Thyroid gland (tissue), 4 donors: ENCODE data around the gene EXD3. TPM values are rescaled to one million over a fixed set of nuclear protein-coding genes. Genes with fewer than 3 reads are reported as not detected.

Experiments
- DNase-seq, 2 donors: peaks; one replicate each; pipeline ENCODE4 v3.0.0-alpha.2; 2019
- H3K27ac ChIP-seq, 3 donors: fragments of 200-600 bp; sonication (generic); 1 replicate in 2 of 3; 2 replicates in 1 of 3; pipeline ENCODE4 v1.5.1; 2016 to 2019; ENCODE audit warnings: mild to moderate bottlenecking in 1 of 3, moderate library complexity in 1 of 3
- H3K27me3 ChIP-seq: fragments of 200-600 bp; sonication (generic); one replicate; pipeline ENCODE4 v1.5.1; 2019
- H3K36me3 ChIP-seq, 2 donors: fragments of 200-600 bp; sonication (generic); one replicate each; pipeline ENCODE4 v1.5.1; 2016 to 2019
- H3K4me1 ChIP-seq, 2 donors: fragments of 200-600 bp; sonication (generic); one replicate each; pipeline ENCODE4 v1.5.1; 2017 to 2019
- H3K4me3 ChIP-seq, 3 donors: fragments of 200-600 bp; sonication (generic); replicated peaks in 1 of 3; 1 replicate in 2 of 3; 2 replicates in 1 of 3; pipeline ENCODE4 v1.5.1; 2016; ENCODE audit warnings: mild to moderate bottlenecking in 1 of 3
- H3K9me3 ChIP-seq: fragments of 200-600 bp; sonication (generic); one replicate; pipeline ENCODE4 v1.5.1; 2017
- POLR2A ChIP-seq, 2 donors: fragments of 450-650 bp; IDR thresholded peaks; one replicate each; pipeline ENCODE4 v1.6.1; 2017; ENCODE audit warnings: antibody characterized with exemption in 2 of 2, mild to moderate bottlenecking in 2 of 2, moderate library complexity in 1 of 2
- WGBS, 2 donors: methylation state at CpG; one replicate each; pipeline ENCODE4 v1.1.5; 2017; 5-methylcytosine and 5-hydroxymethylcytosine counted together
- intact Hi-C: fragments of 100-400 bp; cut with DNase I; formaldehyde crosslinking; loops from one replicate; pipeline ENCODE4 v1.15.1; 2023
- total RNA-seq, 4 donors: library from RNA; depleted of rRNA; stranded (reverse); fragments of >200 nt; gene quantifications; one replicate each; pipeline ENCODE4 v1.2.3, GENCODE V29; 2016
- TF ChIP-seq, protein P1 (sequence below), 6 experiments: fragments of 200-600 bp in 3 of 6; fragments of 450-650 bp in 3 of 6; sonication (generic) in 3 of 6; IDR thresholded peaks; one replicate each; pipeline ENCODE4 v1.5.1; 2016 to 2019; ENCODE audit warnings: antibody characterized with exemption in 6 of 6, mild to moderate bottlenecking in 2 of 6, inconsistent platforms in 1 of 6, moderate library complexity in 1 of 6

The EXD3 gene
- total RNA-seq, 4 donors from 2014 or later, result 13.0 to 32.0 (median 26.6) TPM

DNA sequence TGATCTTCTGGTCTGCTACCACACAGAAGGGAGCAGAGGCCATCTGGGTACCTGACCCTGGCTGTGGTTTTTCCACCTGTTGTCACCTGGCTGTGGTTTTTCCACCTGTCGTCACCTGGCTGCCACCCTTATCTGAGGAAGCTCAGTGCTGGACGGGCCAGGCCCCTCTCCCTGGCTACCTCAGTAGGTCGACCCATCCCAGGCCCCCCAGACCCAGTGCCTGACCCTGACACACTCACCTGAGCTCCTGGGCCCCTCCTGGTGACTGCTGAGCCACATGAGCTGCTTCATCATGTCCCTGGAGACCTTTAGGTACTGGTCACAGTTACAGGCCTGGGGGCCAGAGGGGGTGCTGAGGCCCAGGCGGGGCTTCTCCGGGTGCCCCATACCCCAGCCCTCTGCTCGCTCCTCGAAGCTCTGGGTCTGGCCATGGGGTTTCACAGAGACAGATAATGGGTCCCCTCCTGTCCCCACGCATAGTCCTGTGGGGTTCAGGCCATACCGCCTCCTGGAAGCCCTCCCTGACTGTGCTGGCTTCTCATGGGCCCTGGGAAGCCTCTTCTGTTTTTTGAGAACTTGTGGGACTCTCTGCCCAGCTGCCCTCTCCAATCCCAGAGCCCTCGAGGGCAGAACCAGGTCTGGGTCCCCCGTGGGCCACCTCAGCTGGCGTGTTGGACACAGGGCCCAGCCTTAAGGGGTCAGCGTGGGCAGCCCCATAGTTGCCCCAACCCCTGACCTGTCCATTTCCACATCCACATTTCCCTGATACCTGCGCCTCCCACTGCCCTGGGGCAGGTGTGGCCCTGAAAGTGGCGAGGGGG, 113.4 kb downstream of the EXD3 start:
- Histone ChIP-seq H3K9me3 (no peaks in the 10 kb centered on the region), H3K4me1 (peaks cover 21 to 34% of the 10 kb centered on the region in 2 donors), H3K4me3 (no peak overlapping the region), H3K36me3 (no peaks in the 10 kb centered on the region), H3K27me3 (no peaks in the 10 kb centered on the region), H3K27ac (no peak overlapping the region)
- DNase-seq, result no peak
- TF ChIP-seq POLR2A (IDR thresholded peaks at IDR 0.05), result no peak
- TF ChIP-seq, protein P1, sequence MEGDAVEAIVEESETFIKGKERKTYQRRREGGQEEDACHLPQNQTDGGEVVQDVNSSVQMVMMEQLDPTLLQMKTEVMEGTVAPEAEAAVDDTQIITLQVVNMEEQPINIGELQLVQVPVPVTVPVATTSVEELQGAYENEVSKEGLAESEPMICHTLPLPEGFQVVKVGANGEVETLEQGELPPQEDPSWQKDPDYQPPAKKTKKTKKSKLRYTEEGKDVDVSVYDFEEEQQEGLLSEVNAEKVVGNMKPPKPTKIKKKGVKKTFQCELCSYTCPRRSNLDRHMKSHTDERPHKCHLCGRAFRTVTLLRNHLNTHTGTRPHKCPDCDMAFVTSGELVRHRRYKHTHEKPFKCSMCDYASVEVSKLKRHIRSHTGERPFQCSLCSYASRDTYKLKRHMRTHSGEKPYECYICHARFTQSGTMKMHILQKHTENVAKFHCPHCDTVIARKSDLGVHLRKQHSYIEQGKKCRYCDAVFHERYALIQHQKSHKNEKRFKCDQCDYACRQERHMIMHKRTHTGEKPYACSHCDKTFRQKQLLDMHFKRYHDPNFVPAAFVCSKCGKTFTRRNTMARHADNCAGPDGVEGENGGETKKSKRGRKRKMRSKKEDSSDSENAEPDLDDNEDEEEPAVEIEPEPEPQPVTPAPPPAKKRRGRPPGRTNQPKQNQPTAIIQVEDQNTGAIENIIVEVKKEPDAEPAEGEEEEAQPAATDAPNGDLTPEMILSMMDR (IDR thresholded peaks at IDR 0.05), result no peak
- intact Hi-C loops, result loop anchor here (5.0 kb wide), 1 partner anchor 88 kb away; no protein-coding TSS in a partner anchor
- 90 to 95% methylated on average over 8 to 9 of the region's 15 CpGs for WGBS, 2 donors

DNA sequence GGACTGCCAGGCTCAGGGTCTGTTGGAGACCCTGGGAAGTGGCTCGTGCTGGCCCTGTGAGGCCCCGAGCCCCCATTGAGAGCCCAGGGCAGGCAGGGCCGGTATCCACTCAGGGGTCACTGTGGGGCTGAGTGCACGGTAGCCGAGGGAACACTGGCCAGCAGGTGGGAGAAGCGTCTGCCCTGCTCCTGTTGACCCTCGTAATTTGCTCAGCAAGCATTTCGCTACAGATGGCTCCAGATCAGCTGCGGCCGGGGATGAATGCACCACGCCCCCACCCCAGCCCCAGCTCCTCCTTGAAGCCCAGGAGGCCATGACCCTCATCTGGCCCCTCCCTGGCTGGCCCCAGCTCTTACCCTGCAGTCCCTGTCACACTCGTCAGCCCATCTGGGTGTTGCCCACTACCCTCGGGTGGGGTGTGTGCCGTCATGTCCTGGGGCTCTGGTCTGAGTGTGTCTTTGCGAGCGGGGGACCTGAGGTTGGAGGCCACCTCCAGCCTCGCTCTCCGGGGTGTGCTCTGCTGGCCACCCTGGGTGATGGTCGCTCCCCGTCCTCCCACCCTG, 114.8 kb downstream of the EXD3 start:
- no peaks in the 10 kb centered on the region for H3K36me3 ChIP-seq
- no peaks in the 10 kb centered on the region for H3K27me3 ChIP-seq
- 68 to 86% methylated on average over 11 to 20 of the region's 20 CpGs for WGBS, 2 donors
- TF ChIP-seq, protein P1 (IDR thresholded peaks at IDR 0.05), result no peak
- TF ChIP-seq POLR2A (IDR thresholded peaks at IDR 0.05), result no peak
- intact Hi-C loops, result loop anchor here (5.0 kb wide), 1 partner anchor 89 kb away; no protein-coding TSS in a partner anchor
- H3K4me1 ChIP-seq, result peaks cover 21 to 39% of the 10 kb centered on the region in 2 donors
- H3K9me3 ChIP-seq, result no peaks in the 10 kb centered on the region
- H3K4me3 ChIP-seq, result no peak overlapping the region
- no peak overlapping the region for H3K27ac ChIP-seq
- DNase-seq, result no peak

DNA sequence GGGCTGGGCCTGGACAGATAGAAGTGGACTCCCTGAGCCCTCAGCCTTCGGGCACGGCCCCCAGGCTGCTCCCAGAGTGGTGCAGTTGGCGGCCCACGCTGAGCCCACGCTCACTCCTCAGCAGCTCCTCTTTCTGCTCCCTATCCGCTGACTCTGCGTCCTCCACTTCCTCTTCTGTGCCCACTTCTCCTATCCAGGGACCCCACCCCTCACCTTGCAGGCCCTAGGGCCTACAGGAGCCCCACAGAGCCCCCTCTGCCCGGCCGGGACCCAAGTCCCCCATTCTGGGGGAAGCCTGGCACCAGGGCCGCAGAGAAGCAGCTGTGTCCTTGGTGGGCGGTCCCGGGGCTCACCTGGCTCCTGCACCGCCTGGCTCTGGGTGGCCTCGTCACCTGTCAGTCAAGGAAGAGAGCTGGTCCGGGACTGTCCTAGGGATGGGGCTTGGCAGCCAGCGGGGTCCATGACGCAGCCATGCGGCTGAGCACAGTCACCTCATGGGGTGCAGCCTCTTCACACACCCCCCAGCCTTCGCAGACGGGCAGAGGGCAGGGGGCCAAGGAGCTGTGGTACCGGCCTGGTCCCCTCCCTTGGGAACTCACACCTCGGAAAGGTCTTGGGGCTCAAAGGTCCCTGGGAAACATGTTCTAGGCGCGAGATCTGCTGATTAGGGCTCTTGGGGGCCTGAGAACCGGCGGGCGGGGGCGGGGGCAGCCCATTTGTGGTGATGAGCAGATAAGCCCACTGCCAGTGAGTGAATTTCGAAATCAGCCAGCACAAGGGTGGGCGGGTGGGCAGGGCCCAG, 115.5 kb downstream of the EXD3 start:
- H3K4me1 ChIP-seq, result peaks cover 26 to 45% of the 10 kb centered on the region in 2 donors
- no peak overlapping the region for H3K27ac ChIP-seq
- intact Hi-C loops, result loop anchor here (5.0 kb wide), 1 partner anchor 90 kb away; no protein-coding TSS in a partner anchor
- 39 to 46% methylated on average over 15 to 23 of the region's 30 CpGs for WGBS, 2 donors
- H3K36me3 ChIP-seq, result no peaks in the 10 kb centered on the region
- peak in 1 of 2 donors; percentile 46 for DNase-seq
- TF ChIP-seq, protein P1 (IDR thresholded peaks at IDR 0.05), result no peak
- no peak for TF ChIP-seq POLR2A (IDR thresholded peaks at IDR 0.05)
- H3K9me3 ChIP-seq, result no peaks in the 10 kb centered on the region
- no peaks in the 10 kb centered on the region for H3K27me3 ChIP-seq
- H3K4me3 ChIP-seq, result no peak overlapping the region

DNA sequence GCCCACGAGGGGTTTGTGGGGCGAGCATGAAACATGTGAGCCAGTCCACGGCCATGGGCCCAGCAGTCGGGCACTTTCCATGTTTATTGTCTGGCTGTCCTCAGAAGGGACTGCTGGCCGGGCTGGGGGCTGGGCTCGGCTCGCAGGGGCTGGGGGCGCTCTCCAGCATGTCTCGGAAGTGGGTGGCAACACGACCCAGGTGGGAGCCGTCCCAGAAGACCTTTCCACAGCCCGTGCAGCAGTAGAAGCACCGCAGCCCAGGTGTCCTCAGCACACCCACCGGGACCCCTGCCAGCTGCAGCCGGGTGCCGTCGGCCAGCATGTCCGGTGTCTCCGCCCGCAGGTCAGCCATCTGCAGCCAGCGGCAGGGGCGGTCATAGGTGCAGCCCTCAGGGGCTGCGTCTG, 116.1 kb downstream of the EXD3 start:
- Histone ChIP-seq H3K27ac (peak overlapping the region in 2 of 3 donors; percentile 68 to 71), H3K4me1 (peaks cover 26 to 46% of the 10 kb centered on the region in 2 donors), H3K4me3 (no peak overlapping the region), H3K9me3 (no peaks in the 10 kb centered on the region), H3K27me3 (no peaks in the 10 kb centered on the region), H3K36me3 (no peaks in the 10 kb centered on the region)
- TF ChIP-seq POLR2A (IDR thresholded peaks at IDR 0.05), result no peak
- TF ChIP-seq, protein P1 (IDR thresholded peaks at IDR 0.05), result no peak
- 33 to 38% methylated on average over 2 to 11 of the region's 23 CpGs for WGBS, 2 donors
- DNase-seq, result peak in 1 of 2 donors; percentile 52
- intact Hi-C loops, result loop anchor here (5.0 kb wide), 1 partner anchor 90 kb away; no protein-coding TSS in a partner anchor
